ENCODE measurements around the gene LDHAL6B.

DNA sequence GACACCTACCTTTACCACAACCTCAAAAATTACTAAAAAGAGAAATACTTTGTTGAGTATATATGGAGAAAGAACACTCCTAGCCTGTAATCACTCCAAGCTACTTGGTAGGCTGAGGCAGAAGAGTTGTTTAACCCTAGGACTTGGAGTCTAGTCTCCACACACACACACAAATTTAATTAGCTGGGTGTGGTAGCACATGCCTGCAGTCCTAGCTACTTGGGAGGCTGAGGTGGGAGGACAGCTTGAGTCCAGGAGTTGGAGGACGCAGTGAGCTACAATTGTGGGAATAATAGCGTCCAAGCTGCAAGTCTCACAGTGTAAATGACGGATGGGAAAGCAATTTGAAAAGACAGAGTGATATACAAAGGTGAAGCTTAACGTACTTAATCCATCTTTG lies 50.5 kb downstream of the LDHAL6B start:
- TF ChIP-seq POLR2AphosphoS5 (IDR thresholded peaks at IDR 0.05; ENCODE audit: low read depth) (no peak), CTCF (IDR thresholded peaks at IDR 0.05; ENCODE audit: insufficient read depth, low read length) (no peak), SPI1 (IDR thresholded peaks at IDR 0.05; ENCODE audit: borderline replicate concordance, low read depth) (no peak), GABPA (IDR thresholded peaks at IDR 0.05; ENCODE audit: low read depth) (no peak)
- TF ChIP-seq, protein P1, sequence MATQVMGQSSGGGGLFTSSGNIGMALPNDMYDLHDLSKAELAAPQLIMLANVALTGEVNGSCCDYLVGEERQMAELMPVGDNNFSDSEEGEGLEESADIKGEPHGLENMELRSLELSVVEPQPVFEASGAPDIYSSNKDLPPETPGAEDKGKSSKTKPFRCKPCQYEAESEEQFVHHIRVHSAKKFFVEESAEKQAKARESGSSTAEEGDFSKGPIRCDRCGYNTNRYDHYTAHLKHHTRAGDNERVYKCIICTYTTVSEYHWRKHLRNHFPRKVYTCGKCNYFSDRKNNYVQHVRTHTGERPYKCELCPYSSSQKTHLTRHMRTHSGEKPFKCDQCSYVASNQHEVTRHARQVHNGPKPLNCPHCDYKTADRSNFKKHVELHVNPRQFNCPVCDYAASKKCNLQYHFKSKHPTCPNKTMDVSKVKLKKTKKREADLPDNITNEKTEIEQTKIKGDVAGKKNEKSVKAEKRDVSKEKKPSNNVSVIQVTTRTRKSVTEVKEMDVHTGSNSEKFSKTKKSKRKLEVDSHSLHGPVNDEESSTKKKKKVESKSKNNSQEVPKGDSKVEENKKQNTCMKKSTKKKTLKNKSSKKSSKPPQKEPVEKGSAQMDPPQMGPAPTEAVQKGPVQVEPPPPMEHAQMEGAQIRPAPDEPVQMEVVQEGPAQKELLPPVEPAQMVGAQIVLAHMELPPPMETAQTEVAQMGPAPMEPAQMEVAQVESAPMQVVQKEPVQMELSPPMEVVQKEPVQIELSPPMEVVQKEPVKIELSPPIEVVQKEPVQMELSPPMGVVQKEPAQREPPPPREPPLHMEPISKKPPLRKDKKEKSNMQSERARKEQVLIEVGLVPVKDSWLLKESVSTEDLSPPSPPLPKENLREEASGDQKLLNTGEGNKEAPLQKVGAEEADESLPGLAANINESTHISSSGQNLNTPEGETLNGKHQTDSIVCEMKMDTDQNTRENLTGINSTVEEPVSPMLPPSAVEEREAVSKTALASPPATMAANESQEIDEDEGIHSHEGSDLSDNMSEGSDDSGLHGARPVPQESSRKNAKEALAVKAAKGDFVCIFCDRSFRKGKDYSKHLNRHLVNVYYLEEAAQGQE (IDR thresholded peaks at IDR 0.05; ENCODE audit: insufficient replicate concordance, low read depth) = no peak

All from HL-60 (cell line).